ENCODE measurements around the gene FADD. TPM values are rescaled to one million over a fixed set of nuclear protein-coding genes. Genes with fewer than 3 reads are reported as not detected.
A peak's percentile ranks its signal among the peaks of the same experiment; 100 is the strongest.

Gene FADD
- total RNA-seq, 1 donor from 2014 or later = 29.2 TPM

DNA sequence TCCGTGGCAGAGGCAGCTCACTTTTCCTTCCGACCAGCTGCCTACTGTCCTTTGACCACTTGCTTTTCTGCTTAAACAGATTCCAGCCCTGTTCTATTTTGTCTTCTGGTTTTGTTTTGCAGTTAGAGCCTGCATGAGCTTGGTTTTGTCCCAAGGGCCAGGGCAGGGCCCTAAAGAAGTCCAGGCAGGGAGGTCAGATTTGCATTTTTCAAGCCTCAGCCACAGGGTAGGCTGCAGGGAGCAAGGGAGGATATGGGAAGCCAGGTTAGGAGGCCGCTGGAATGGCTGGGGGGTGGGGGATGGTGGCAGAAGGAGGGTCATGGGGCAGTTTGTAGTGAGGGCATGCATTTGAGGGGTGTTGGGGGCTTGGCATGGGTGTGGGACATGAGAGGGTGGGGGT is 23.1 kb downstream of the FADD start:
- no peak for DNase-seq (ENCODE audit: low read depth, low spot score)

DNA sequence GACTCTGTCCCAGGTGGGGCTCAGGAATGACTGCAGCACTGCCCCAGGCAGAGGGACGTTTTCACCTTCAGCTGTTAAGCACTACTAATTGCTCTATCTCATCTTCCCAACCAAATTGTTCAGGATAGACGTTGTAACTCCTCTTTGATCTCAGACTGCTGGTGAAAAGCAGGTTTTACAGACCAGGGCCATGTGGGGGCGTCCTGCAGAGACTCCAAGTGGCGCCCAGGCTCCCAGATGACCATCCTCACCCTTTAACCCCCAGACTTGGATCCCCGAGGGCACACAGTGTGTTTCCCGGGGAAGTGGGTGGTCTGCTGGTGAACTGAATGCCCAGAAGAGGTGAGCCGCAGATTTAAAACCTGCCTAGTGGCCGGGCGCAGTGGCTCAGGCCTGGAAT is 23.9 kb downstream of the FADD start:
- Mint-ChIP-seq H3K4me3 (no peak overlapping the region), H3K4me1 (no peaks in the 10 kb centered on the region), H3K27ac (ENCODE audit: unreplicated experiment) (no peak overlapping the region), H3K36me3 (ENCODE audit: low read depth) (no peaks in the 10 kb centered on the region), H3K27me3 (ENCODE audit: low read depth) (peaks cover 6% of the 10 kb centered on the region), H3K9me3 (no peaks in the 10 kb centered on the region)
- no peak for DNase-seq (ENCODE audit: low read depth, low spot score)
- TF ChIP-seq, protein P1, sequence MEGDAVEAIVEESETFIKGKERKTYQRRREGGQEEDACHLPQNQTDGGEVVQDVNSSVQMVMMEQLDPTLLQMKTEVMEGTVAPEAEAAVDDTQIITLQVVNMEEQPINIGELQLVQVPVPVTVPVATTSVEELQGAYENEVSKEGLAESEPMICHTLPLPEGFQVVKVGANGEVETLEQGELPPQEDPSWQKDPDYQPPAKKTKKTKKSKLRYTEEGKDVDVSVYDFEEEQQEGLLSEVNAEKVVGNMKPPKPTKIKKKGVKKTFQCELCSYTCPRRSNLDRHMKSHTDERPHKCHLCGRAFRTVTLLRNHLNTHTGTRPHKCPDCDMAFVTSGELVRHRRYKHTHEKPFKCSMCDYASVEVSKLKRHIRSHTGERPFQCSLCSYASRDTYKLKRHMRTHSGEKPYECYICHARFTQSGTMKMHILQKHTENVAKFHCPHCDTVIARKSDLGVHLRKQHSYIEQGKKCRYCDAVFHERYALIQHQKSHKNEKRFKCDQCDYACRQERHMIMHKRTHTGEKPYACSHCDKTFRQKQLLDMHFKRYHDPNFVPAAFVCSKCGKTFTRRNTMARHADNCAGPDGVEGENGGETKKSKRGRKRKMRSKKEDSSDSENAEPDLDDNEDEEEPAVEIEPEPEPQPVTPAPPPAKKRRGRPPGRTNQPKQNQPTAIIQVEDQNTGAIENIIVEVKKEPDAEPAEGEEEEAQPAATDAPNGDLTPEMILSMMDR (conservative IDR thresholded peaks at IDR 0.05) = peak; percentile 31

More for the DNA sequence above, 23.1 kb downstream of the FADD start:
- H3K4me3 Mint-ChIP-seq = no peak overlapping the region
- no peaks in the 10 kb centered on the region for H3K9me3 Mint-ChIP-seq
- TF ChIP-seq, protein P1 (conservative IDR thresholded peaks at IDR 0.05) = no peak
- peak overlapping the region; percentile 85 for H3K27ac Mint-ChIP-seq (ENCODE audit: unreplicated experiment)
- peaks cover 6% of the 10 kb centered on the region for H3K27me3 Mint-ChIP-seq (ENCODE audit: low read depth)
- H3K36me3 Mint-ChIP-seq (ENCODE audit: low read depth) = no peaks in the 10 kb centered on the region
- H3K4me1 Mint-ChIP-seq = no peaks in the 10 kb centered on the region

DNA sequence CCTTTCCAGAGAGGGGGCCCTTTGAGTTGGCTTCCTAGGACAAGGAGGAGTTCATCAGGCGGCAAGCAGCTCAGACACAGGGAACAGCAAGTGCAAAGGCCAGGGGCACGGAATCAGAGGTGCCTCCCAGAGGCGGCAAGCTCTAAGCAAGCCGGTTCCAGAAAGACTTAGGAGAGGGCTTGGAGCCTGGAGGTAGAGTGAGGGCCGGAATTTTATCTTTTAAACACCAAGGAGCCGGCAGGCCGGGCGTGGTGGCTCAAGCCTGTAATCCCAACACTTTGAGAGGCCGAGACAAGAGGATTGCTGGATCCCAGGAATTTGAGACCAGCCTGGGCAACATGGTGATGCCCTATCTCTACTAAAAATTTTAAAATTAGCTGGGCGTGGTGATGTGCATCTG is 26.6 kb downstream of the FADD start:
- Mint-ChIP-seq H3K4me3 (no peak overlapping the region), H3K4me1 (no peaks in the 10 kb centered on the region), H3K9me3 (no peaks in the 10 kb centered on the region), H3K27me3 (ENCODE audit: low read depth) (no peaks in the 10 kb centered on the region), H3K27ac (ENCODE audit: unreplicated experiment) (no peak overlapping the region), H3K36me3 (ENCODE audit: low read depth) (no peaks in the 10 kb centered on the region)
- TF ChIP-seq, protein P1 (conservative IDR thresholded peaks at IDR 0.05) = no peak
- no peak for DNase-seq (ENCODE audit: low read depth, low spot score)

DNA sequence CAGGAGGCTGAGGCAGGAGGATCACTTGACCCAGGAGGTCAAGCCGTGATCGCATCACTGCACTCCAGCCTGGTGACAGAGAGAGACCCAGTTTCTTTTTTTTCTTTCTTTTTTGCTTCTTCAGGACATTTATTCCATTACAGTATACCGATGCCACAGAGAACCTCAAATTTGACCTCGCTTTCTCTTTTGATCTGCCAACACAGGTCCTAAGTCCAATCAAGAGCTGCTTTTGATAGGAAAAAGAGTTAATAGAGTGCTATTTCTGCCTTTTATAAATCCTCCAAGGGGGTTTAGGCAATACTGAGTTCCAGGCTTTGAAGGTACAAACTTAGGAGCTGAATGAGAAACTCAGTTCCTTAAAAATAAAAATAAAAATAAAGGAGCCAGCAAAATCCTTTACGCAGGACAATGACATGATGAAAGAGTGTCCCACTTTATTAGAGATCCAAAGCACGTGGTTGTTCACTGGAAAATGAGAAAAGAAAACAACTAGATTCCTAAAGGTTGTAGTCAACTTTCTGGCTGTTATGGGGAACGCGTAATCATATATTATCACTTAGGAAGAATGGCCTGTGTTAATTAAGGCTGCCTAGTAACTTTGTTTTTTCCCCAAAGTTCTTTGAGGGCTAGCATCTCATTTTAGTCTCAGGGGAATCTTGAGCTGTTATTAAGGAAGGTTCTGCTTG is 27.2 kb downstream of the FADD start:
- Mint-ChIP-seq H3K4me3 (no peak overlapping the region), H3K36me3 (ENCODE audit: low read depth) (no peaks in the 10 kb centered on the region), H3K27ac (ENCODE audit: unreplicated experiment) (no peak overlapping the region), H3K4me1 (no peaks in the 10 kb centered on the region), H3K27me3 (ENCODE audit: low read depth) (no peaks in the 10 kb centered on the region), H3K9me3 (no peaks in the 10 kb centered on the region)
- TF ChIP-seq, protein P1 (conservative IDR thresholded peaks at IDR 0.05) = no peak
- DNase-seq (ENCODE audit: low read depth, low spot score) = no peak

DNA sequence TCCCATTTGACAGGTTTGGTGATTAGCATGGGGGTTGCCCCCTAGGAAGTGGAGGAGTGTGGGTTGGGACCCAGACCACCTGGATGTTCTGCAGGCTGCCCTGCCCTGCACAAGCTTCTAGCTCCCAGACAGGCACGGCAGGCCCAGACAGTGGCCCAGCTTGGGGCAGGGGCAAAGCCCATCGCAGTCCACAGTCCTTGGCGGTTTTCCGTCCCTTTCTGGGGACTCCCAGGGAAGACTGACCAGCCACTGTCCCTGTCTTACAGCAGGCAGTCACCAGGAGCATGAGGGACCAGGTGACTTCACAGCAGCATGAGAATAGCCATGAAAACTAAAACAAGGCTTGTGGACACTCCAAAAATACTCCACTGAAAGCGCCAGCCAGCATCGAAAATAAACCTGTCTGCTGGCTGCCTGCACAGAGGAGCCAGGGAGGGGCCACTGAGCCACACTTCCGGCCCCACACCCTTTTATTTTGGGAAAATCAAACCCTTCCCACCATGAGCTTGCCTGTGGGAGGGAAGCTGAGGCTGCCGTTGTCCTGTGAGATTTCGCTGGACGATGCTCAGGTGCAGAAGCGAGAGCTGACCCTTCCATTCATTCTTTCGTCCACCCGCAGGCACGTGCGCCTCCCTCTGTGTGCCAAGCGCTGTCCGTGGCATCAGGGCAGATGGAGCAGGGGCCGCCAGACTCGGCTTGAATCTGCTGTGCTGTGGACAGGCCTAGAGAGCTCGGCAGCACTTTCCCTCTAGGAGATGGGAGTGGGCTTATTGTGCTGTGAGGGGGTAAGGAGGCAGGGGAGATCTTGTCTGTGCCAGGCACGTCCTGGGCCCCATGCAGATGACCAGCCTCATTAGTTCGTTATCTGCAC is 28.0 kb downstream of the FADD start:
- TF ChIP-seq, protein P1 (conservative IDR thresholded peaks at IDR 0.05) = no peak
- Mint-ChIP-seq H3K4me1 (no peaks in the 10 kb centered on the region), H3K36me3 (ENCODE audit: low read depth) (no peaks in the 10 kb centered on the region), H3K9me3 (no peaks in the 10 kb centered on the region), H3K27ac (ENCODE audit: unreplicated experiment) (no peak overlapping the region), H3K4me3 (no peak overlapping the region), H3K27me3 (ENCODE audit: low read depth) (no peaks in the 10 kb centered on the region)
- DNase-seq (ENCODE audit: low read depth, low spot score) = no peak
